Lung (tissue), 12 donors: Measurements from ENCODE around the gene EGFL6. TPM values are rescaled to one million over a fixed set of nuclear protein-coding genes. Genes with fewer than 3 reads are reported as not detected.

Experiments
- ATAC-seq: fragments of 200-7000 bp; cut with Tn5 transposase; one replicate; pipeline ENCODE4 v1.9.1; 2020; ENCODE audit warnings: moderate number of reproducible peaks; ENCODE audit not compliant: insufficient read depth, low FRiP score
- DNase-seq, 3 donors: peaks; one replicate each; pipeline ENCODE4 v3.0.0-alpha.2; 2013 to 2017
- H3K27ac ChIP-seq, 2 donors: one replicate each; pipeline ENCODE4 v1.5.1; 2013; ENCODE audit warnings: mild to moderate bottlenecking in 2 of 2, moderate library complexity in 2 of 2, control low read depth in 1 of 2, inconsistent platforms in 1 of 2, low read depth in 1 of 2, low read length in 1 of 2
- H3K27me3 ChIP-seq, 3 donors: one replicate each; pipeline ENCODE4 v1.5.1; 2013; ENCODE audit warnings: low read length in 2 of 3; ENCODE audit not compliant: control insufficient read depth in 3 of 3, insufficient read depth in 3 of 3
- H3K36me3 ChIP-seq, 4 donors: one replicate each; pipeline ENCODE4 v1.5.1; 2013; ENCODE audit warnings: low read length in 4 of 4, mild to moderate bottlenecking in 1 of 4, moderate library complexity in 1 of 4; ENCODE audit not compliant: control insufficient read depth in 4 of 4, insufficient read depth in 4 of 4
- H3K4me1 ChIP-seq, 5 donors: one replicate each; pipeline ENCODE4 v1.5.1; 2013; ENCODE audit warnings: low read length in 5 of 5, mild to moderate bottlenecking in 2 of 5, moderate library complexity in 1 of 5; ENCODE audit not compliant: control insufficient read depth in 5 of 5, insufficient read depth in 5 of 5
- H3K4me3 ChIP-seq: one replicate; pipeline ENCODE4 v1.5.1; 2013; ENCODE audit warnings: mild to moderate bottlenecking, control low read depth, moderate library complexity
- H3K9ac ChIP-seq, 2 donors: one replicate each; pipeline ENCODE4 v1.5.1; 2013; ENCODE audit warnings: low read length in 2 of 2, control low read depth in 1 of 2; ENCODE audit not compliant: insufficient read depth in 1 of 2
- H3K9me3 ChIP-seq, 4 donors: one replicate each; pipeline ENCODE4 v1.5.1; 2013; ENCODE audit warnings: low read length in 3 of 4, mild to moderate bottlenecking in 1 of 4, moderate library complexity in 1 of 4; ENCODE audit not compliant: control insufficient read depth in 4 of 4, insufficient read depth in 3 of 4
- CTCF ChIP-seq: IDR thresholded peaks from 2 replicates; pipeline ENCODE4 v1.5.1; 2012; ENCODE audit warnings: mild to moderate bottlenecking; ENCODE audit errors: control extremely low read depth, extremely low read depth
- WGBS, 2 donors: extraction: QIAGEN DNeasy Blood & Tissue Kit; methylation state at CpG; one replicate each; pipeline ENCODE4 v1.1.7; 2013; 5-methylcytosine and 5-hydroxymethylcytosine counted together
- polyA plus RNA-seq, 2 donors: library from polyadenylated mRNA; stranded (reverse); fragments of 200-250 nt; gene quantifications; one replicate each; pipeline ENCODE4 v1.2.1, GENCODE V29; 2013
- total RNA-seq, 2 donors: library from RNA; depleted of rRNA in 1 of 2; stranded (reverse); fragments of >200 nt in 1 of 2; gene quantifications; one replicate each; pipeline ENCODE4 v1.2.1, GENCODE V29; 2014 to 2021
- donor health status: control.
- donor health status: control.
- donor health status: Bipolar disorder and iron deficiency.
- donor health status: healthy.
- donor health status: DM: yes; HTN: yes; CAD: no.

EGFL6 gene
- total and polyA plus RNA-seq, 4 donors: 5.4 to 58.7 (median 14.3) TPM

- H3K9ac ChIP-seq: no peak overlapping the region
- no peaks in the 10 kb centered on the region for H3K4me1 ChIP-seq
- no peaks in the 10 kb centered on the region for H3K36me3 ChIP-seq
- H3K27ac ChIP-seq: no peak overlapping the region
- 88 to 96% methylated on average over 4 of the region's 4 CpGs for WGBS, 2 donors
- no peak for TF ChIP-seq CTCF
- peaks cover 0 to 6% (median 0%) of the 10 kb centered on the region in 4 donors for H3K9me3 ChIP-seq
- DNase-seq (no peak), ATAC-seq (no peak)
- H3K27me3 ChIP-seq: peaks cover 0 to 49% (median 26%) of the 10 kb centered on the region in 3 donors
- H3K4me3 ChIP-seq: no peak overlapping the region
These were observed 10.3 kb downstream of the EGFL6 start for GRCh38 chrX:13579661-13580060.

DNA sequence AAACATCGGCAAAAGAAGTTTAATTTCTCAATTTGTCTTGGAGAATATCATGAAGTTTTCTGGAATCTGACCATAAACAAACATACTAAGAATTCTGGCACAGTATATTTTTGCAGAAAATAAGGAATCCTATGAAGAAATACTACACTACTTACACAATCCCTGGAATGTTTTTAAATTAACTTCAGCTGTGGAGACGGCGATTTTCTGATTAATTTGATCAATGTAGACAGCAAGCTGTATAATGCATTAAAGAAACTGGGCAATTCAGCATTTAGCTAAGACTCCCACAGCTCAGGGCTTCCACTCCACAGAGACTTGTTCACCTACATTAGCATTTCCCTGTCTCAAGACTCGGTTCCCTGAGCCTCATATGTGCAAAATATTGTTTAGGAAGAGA, 12.2 kb downstream of the EGFL6 start:
- H3K4me3 ChIP-seq: no peak overlapping the region
- DNase-seq (peak in 2 of 3 donors; percentile 50 to 75), ATAC-seq (no peak)
- no peaks in the 10 kb centered on the region for H3K4me1 ChIP-seq
- H3K27ac ChIP-seq: no peak overlapping the region
- H3K9ac ChIP-seq: no peak overlapping the region
- H3K9me3 ChIP-seq: peaks cover 0 to 4% (median 2%) of the 10 kb centered on the region in 4 donors
- no peaks in the 10 kb centered on the region for H3K36me3 ChIP-seq
- TF ChIP-seq CTCF: no peak
- H3K27me3 ChIP-seq: peaks cover 0 to 58% (median 30%) of the 10 kb centered on the region in 3 donors
- WGBS, 2 donors: 74 to 86% methylated on average over 4 of the region's 4 CpGs

- Histone ChIP-seq H3K27me3 (peaks cover 0 to 60% (median 27%) of the 10 kb centered on the region in 3 donors), H3K4me1 (no peaks in the 10 kb centered on the region), H3K36me3 (no peaks in the 10 kb centered on the region), H3K27ac (no peak overlapping the region), H3K4me3 (no peak overlapping the region), H3K9me3 (peaks cover 0 to 3% (median 0%) of the 10 kb centered on the region in 4 donors), H3K9ac (no peak overlapping the region)
- DNase-seq: no peak
- 63 to 74% methylated on average over 3 of the region's 3 CpGs for WGBS, 2 donors
- TF ChIP-seq CTCF: no peak
- no peak for ATAC-seq
These were observed 18.5 kb downstream of the EGFL6 start for GRCh38 chrX:13587786-13588477.
